HepG2 (cell line): ENCODE measurements around the gene RING1. TPM values are rescaled to one million over a fixed set of nuclear protein-coding genes. Genes with fewer than 3 reads are reported as not detected.

ENCODE experiments used
- AFF4 ChIP-seq: sonication (generic); formaldehyde crosslinking; IDR thresholded peaks from 2 replicates; pipeline ENCODE4 v1.4.0; 2020; ENCODE audit warnings: missing genetic modification reagents
- DR1 ChIP-seq: sonication (generic); formaldehyde crosslinking; IDR thresholded peaks from 2 replicates; pipeline ENCODE4 v1.8.0; 2021; ENCODE audit warnings: mild to moderate bottlenecking, missing genetic modification reagents, inconsistent platforms
- ETV6 ChIP-seq: sonication (generic); formaldehyde crosslinking; conservative IDR thresholded peaks from 2 replicates; pipeline ENCODE4 v1.4.0; 2020; ENCODE audit warnings: missing genetic modification reagents
- FOXA1 ChIP-seq, 2 experiments: fragments of 450-650 bp in 1 of 2; sonication (generic) in 1 of 2; formaldehyde crosslinking in 1 of 2; IDR thresholded peaks; 2 replicates each; pipeline versions ENCODE4 v1.4.0 to v1.6.1; 2016 to 2020; ENCODE audit warnings: missing genetic modification reagents in 1 of 2
- HMGA1 ChIP-seq: sonication (generic); formaldehyde crosslinking; conservative IDR thresholded peaks from 2 replicates; pipeline ENCODE4 v1.4.0; 2020; ENCODE audit warnings: missing genetic modification reagents
- KDM3A ChIP-seq: IDR thresholded peaks from 2 replicates; pipeline ENCODE4 v1.6.1; 2018; ENCODE audit warnings: low read depth, missing compliant biosample characterization
- MTA1 ChIP-seq: sonication (generic); formaldehyde crosslinking; IDR thresholded peaks from 2 replicates; pipeline ENCODE4 v1.4.0; 2020; ENCODE audit warnings: missing genetic modification reagents, mild to moderate bottlenecking, borderline replicate concordance
- NCOA2 ChIP-seq: sonication (generic); formaldehyde crosslinking; IDR thresholded peaks from 2 replicates; pipeline ENCODE4 v1.8.0; 2022; ENCODE audit warnings: inconsistent platforms
- SYNCRIP ChIP-seq: fragments of 200-400 bp; formaldehyde crosslinking; IDR thresholded peaks from 2 replicates; pipeline ENCODE4 v1.6.1; 2018; ENCODE audit warnings: mild to moderate bottlenecking, low read depth, low read length; ENCODE audit not compliant: insufficient read depth
- TARDBP ChIP-seq: sonication (generic); formaldehyde crosslinking; IDR thresholded peaks from 2 replicates; pipeline ENCODE4 v1.8.0; 2022; ENCODE audit warnings: mild to moderate bottlenecking, missing genetic modification reagents
- TBX3 ChIP-seq: fragments of 450-650 bp; IDR thresholded peaks from 2 replicates; pipeline ENCODE4 v1.6.1; 2017; ENCODE audit warnings: antibody characterized with exemption, mild to moderate bottlenecking, inconsistent platforms, borderline replicate concordance
- ZBTB8A ChIP-seq: sonication (generic); formaldehyde crosslinking; IDR thresholded peaks from 2 replicates; pipeline ENCODE4 v1.4.0; 2020; ENCODE audit warnings: mild to moderate bottlenecking, low read depth, missing genetic modification reagents, borderline replicate concordance
- ZNF597 ChIP-seq: sonication (generic); formaldehyde crosslinking; IDR thresholded peaks from 2 replicates; pipeline ENCODE4 v1.5.0; 2020; ENCODE audit warnings: missing genetic modification reagents
- polyA plus RNA-seq, 8 experiments: library from polyadenylated mRNA; depleted of rRNA in 3 of 8; stranded (reverse) in 7 of 8; unstranded in 1 of 8; fragments of >200 nt; fragmentation: Illumina TruSeq in 4 of 8; extraction: Trizol in 4 of 8; gene quantifications; 2 replicates each; pipeline versions ENCODE4 v1.2.1 to v1.2.3, GENCODE V29; 2011 to 2016; ENCODE audit warnings: low read depth in 4 of 8, missing spikeins in 1 of 8, mixed read lengths in 1 of 8; ENCODE audit not compliant: insufficient read depth in 1 of 8
- total RNA-seq, 5 experiments: library from RNA; depleted of rRNA; stranded (reverse); fragments of >200 nt; fragmentation: Illumina TruSeq; extraction: Trizol; gene quantifications; 2 replicates each; pipeline ENCODE4 v1.2.3, GENCODE V29; 2016; ENCODE audit warnings: low read depth in 1 of 5
- TF ChIP-seq, protein P1 (sequence below): sonication (generic); formaldehyde crosslinking; IDR thresholded peaks from 2 replicates; pipeline ENCODE4 v1.5.0; 2020; ENCODE audit warnings: mild to moderate bottlenecking, low read depth, missing genetic modification reagents, borderline replicate concordance
- TF ChIP-seq, protein P2 (sequence below): sonication (generic); formaldehyde crosslinking; IDR thresholded peaks from 2 replicates; pipeline ENCODE4 v1.4.0; 2020; ENCODE audit warnings: missing genetic modification reagents, borderline replicate concordance
- TF ChIP-seq, protein P3 (sequence below): sonication (generic); formaldehyde crosslinking; IDR thresholded peaks from 2 replicates; pipeline ENCODE4 v1.8.1; 2022; ENCODE audit warnings: mild to moderate bottlenecking, missing genetic modification reagents
- TF ChIP-seq, protein P4 (sequence below): sonication (generic); formaldehyde crosslinking; conservative IDR thresholded peaks from 2 replicates; pipeline ENCODE4 v1.8.0; 2022; ENCODE audit warnings: mild to moderate bottlenecking, moderate library complexity, missing genetic modification reagents

RING1 gene
- total and polyA plus RNA-seq, 2 of the 13 experiments (the other 11 are each of a cell fraction or from before 2014, with no cell fraction given): 23.9 to 33.6 TPM

DNA sequence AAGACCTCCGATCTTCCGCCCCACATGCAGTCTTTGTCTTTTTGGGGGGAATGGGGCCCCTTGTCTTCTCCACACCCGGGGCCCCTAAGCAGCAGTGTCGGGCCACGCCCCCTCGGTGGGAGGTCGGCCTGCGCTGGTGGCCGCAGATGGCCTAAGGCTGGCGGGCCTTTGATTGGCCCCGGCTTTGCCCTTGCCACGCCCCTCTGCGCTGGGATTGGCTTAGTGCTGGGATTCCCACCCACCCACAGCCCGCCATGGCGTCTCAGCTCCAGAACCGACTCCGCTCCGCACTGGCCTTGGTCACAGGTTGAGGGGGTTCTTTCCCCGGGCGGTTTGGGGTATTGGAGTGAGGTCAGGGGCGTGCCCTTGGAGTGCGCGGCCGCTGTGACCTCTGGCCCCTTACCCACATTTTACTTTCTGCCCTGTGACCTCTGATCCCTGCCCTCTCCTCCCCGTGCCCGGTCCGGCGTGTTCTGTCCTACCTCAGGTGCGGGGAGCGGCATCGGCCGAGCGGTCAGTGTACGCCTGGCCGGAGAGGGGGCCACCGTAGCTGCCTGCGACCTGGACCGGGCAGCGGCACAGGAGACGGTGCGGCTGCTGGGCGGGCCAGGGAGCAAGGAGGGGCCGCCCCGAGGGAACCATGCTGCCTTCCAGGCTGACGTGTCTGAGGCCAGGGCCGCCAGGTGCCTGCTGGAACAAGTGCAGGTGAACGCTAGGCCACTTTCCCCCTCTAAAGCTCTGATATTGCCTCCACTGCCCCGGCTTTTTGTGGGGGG, 3.7 kb upstream of the RING1 start, which contains the start of gene HSD17B8 (continued):
- no peak for TF ChIP-seq ZNF597
- TF ChIP-seq, protein P1, sequence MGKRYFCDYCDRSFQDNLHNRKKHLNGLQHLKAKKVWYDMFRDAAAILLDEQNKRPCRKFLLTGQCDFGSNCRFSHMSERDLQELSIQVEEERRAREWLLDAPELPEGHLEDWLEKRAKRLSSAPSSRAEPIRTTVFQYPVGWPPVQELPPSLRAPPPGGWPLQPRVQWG (CRISPR knock-in tag): no peak
- TF ChIP-seq AFF4 (CRISPR knock-in tag): peak; percentile 66; the same call in 1 of the 2 replicates
- TF ChIP-seq, protein P2, sequence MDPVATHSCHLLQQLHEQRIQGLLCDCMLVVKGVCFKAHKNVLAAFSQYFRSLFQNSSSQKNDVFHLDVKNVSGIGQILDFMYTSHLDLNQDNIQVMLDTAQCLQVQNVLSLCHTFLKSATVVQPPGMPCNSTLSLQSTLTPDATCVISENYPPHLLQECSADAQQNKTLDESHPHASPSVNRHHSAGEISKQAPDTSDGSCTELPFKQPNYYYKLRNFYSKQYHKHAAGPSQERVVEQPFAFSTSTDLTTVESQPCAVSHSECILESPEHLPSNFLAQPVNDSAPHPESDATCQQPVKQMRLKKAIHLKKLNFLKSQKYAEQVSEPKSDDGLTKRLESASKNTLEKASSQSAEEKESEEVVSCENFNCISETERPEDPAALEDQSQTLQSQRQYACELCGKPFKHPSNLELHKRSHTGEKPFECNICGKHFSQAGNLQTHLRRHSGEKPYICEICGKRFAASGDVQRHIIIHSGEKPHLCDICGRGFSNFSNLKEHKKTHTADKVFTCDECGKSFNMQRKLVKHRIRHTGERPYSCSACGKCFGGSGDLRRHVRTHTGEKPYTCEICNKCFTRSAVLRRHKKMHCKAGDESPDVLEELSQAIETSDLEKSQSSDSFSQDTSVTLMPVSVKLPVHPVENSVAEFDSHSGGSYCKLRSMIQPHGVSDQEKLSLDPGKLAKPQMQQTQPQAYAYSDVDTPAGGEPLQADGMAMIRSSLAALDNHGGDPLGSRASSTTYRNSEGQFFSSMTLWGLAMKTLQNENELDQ: no peak
- TF ChIP-seq KDM3A (CRISPR knock-in tag): peak; percentile 35; the same call in 1 of the 2 replicates
- TF ChIP-seq FOXA1 (IDR thresholded peaks at IDR 0.05): no peak
- TF ChIP-seq FOXA1 (CRISPR knock-in tag; IDR thresholded peaks at IDR 0.05): no peak
- peak; percentile 78; the same call in 1 of the 2 replicates for TF ChIP-seq TARDBP (CRISPR knock-in tag)
- TF ChIP-seq HMGA1 (CRISPR knock-in tag): no peak
- TF ChIP-seq, protein P3, sequence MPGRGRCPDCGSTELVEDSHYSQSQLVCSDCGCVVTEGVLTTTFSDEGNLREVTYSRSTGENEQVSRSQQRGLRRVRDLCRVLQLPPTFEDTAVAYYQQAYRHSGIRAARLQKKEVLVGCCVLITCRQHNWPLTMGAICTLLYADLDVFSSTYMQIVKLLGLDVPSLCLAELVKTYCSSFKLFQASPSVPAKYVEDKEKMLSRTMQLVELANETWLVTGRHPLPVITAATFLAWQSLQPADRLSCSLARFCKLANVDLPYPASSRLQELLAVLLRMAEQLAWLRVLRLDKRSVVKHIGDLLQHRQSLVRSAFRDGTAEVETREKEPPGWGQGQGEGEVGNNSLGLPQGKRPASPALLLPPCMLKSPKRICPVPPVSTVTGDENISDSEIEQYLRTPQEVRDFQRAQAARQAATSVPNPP (CRISPR knock-in tag): peak; percentile 83; the same call in 1 of the 2 replicates
- no peak for TF ChIP-seq TBX3
- TF ChIP-seq DR1 (CRISPR knock-in tag): peak; percentile 71; the same call in 1 of the 2 replicates
- TF ChIP-seq NCOA2 (CRISPR knock-in tag): 0 out of 2 replicates have a peak, but pooled peaks have one; percentile 19
- TF ChIP-seq ZBTB8A (CRISPR knock-in tag): peak; percentile 84; the same call in 1 of the 2 replicates
- TF ChIP-seq, protein P4, sequence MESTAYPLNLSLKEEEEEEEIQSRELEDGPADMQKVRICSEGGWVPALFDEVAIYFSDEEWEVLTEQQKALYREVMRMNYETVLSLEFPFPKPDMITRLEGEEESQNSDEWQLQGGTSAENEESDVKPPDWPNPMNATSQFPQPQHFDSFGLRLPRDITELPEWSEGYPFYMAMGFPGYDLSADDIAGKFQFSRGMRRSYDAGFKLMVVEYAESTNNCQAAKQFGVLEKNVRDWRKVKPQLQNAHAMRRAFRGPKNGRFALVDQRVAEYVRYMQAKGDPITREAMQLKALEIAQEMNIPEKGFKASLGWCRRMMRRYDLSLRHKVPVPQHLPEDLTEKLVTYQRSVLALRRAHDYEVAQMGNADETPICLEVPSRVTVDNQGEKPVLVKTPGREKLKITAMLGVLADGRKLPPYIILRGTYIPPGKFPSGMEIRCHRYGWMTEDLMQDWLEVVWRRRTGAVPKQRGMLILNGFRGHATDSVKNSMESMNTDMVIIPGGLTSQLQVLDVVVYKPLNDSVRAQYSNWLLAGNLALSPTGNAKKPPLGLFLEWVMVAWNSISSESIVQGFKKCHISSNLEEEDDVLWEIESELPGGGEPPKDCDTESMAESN: no peak; the same call in 1 of the 2 replicates
- peak; percentile 85 for TF ChIP-seq MTA1 (CRISPR knock-in tag)
- no peak for TF ChIP-seq SYNCRIP
- TF ChIP-seq ETV6 (CRISPR knock-in tag): no peak
